Measurements from ENCODE around the gene FERMT2. TPM values are rescaled to one million over a fixed set of nuclear protein-coding genes. Genes with fewer than 3 reads are reported as not detected.
"Not testable (repeated sequence)": the region's sequence is repeated elsewhere in the genome, so short reads cannot be mapped to it uniquely, and the experiment has no call there.

Gene FERMT2
- total RNA-seq, 2 experiments from 2014 or later = 0.77 to 1.0 TPM

GRCh38 chr14:52926953-52927352 lies 23.9 kb downstream of the FERMT2 start:
- no peak overlapping the region for H3K4me3 Mint-ChIP-seq
- intact Hi-C loops (cut with micrococcal nuclease) = no loop called here
- ChIA-PET POLR2A (no interaction called here), CTCF (interaction anchor here (0.7 to 1.1 kb wide), 3 partner anchors 34 to 369 kb away, joined by 3 to 4 read pairs (median 3); no protein-coding TSS in a partner anchor)
- TF ChIP-seq CTCF (IDR thresholded peaks at IDR 0.05) = no peak
- DNase-seq (no peak), ATAC-seq (no peak)
- no peaks in the 10 kb centered on the region for H3K4me1 Mint-ChIP-seq (ENCODE audit: low read depth)
- no peaks in the 10 kb centered on the region for H3K9me3 Mint-ChIP-seq
- H3K27ac Mint-ChIP-seq = no peak overlapping the region
- H3K36me3 Mint-ChIP-seq (ENCODE audit: low read depth) = no peaks in the 10 kb centered on the region
- H3K27me3 Mint-ChIP-seq = peaks cover 2% of the 10 kb centered on the region

- DNase-seq = peak; percentile 31
- Mint-ChIP-seq H3K4me3 (no peak overlapping the region), H3K9me3 (no peaks in the 10 kb centered on the region), H3K4me1 (ENCODE audit: low read depth) (peaks cover 6% of the 10 kb centered on the region), H3K27me3 (peaks cover 2% of the 10 kb centered on the region), H3K36me3 (ENCODE audit: low read depth) (no peaks in the 10 kb centered on the region), H3K27ac (no peak overlapping the region)
- peak; percentile 61 for ATAC-seq
- CTCF ChIA-PET = no interaction called here
- no peak for TF ChIP-seq CTCF (IDR thresholded peaks at IDR 0.05)
- POLR2A ChIA-PET = no interaction called here
- intact Hi-C loops (cut with micrococcal nuclease) = no loop called here
These were observed 26.8 kb downstream of the FERMT2 start for GRCh38 chr14:52923902-52924575.

GRCh38 chr14:52922656-52923055 lies 28.2 kb downstream of the FERMT2 start:
- no peak overlapping the region for H3K4me3 Mint-ChIP-seq
- peaks cover 2% of the 10 kb centered on the region for H3K27me3 Mint-ChIP-seq
- DNase-seq (no peak), ATAC-seq (no peak)
- CTCF ChIA-PET = interaction anchor here (0.9 to 1.8 kb wide), 2 partner anchors 30 to 38 kb away, joined by 3 to 4 read pairs; no protein-coding TSS in a partner anchor
- H3K36me3 Mint-ChIP-seq (ENCODE audit: low read depth) = no peaks in the 10 kb centered on the region
- peaks cover 17% of the 10 kb centered on the region for H3K4me1 Mint-ChIP-seq (ENCODE audit: low read depth)
- intact Hi-C loops (cut with micrococcal nuclease) = no loop called here
- H3K9me3 Mint-ChIP-seq = no peaks in the 10 kb centered on the region
- no peak for TF ChIP-seq CTCF (IDR thresholded peaks at IDR 0.05)
- H3K27ac Mint-ChIP-seq = no peak overlapping the region
- POLR2A ChIA-PET = no interaction called here

- ChIA-PET POLR2A (interaction anchor here (1.3 kb wide), 1 partner anchor 12 kb away, joined by 3 read pairs; no protein-coding TSS in a partner anchor), CTCF (interaction anchor here (0.7 to 1.8 kb wide), 6 partner anchors 26 to 404 kb away, joined by 3 to 4 read pairs (median 4); partner anchors contain the start of gene FERMT2)
- H3K9me3 Mint-ChIP-seq = no peaks in the 10 kb centered on the region
- H3K36me3 Mint-ChIP-seq (ENCODE audit: low read depth) = no peaks in the 10 kb centered on the region
- H3K27me3 Mint-ChIP-seq = peaks cover 2% of the 10 kb centered on the region
- DNase-seq (no peak), ATAC-seq (no peak)
- TF ChIP-seq CTCF (IDR thresholded peaks at IDR 0.05) = no peak
- H3K4me1 Mint-ChIP-seq (ENCODE audit: low read depth) = peaks cover 21% of the 10 kb centered on the region
- intact Hi-C loops (cut with micrococcal nuclease) = no loop called here
- H3K4me3 Mint-ChIP-seq = no peak overlapping the region
- no peak overlapping the region for H3K27ac Mint-ChIP-seq
These were observed 28.8 kb downstream of the FERMT2 start for GRCh38 chr14:52922059-52922458.

GRCh38 chr14:52920411-52920810 lies 30.4 kb downstream of the FERMT2 start:
- POLR2A ChIA-PET; intact Hi-C loops (cut with micrococcal nuclease); H3K4me3 Mint-ChIP-seq; H3K36me3 Mint-ChIP-seq (ENCODE audit: low read depth); H3K27me3 Mint-ChIP-seq; H3K27ac Mint-ChIP-seq; DNase-seq; ATAC-seq; H3K9me3 Mint-ChIP-seq: not testable (repeated sequence)
- CTCF ChIA-PET = interaction anchor here (1.5 kb wide), 1 partner anchor 28 kb away, joined by 3 read pairs; no protein-coding TSS in a partner anchor
- peaks cover 23% of the 10 kb centered on the region for H3K4me1 Mint-ChIP-seq (ENCODE audit: low read depth)

Measured in activated CD8-positive, alpha-beta T cell treated with anti-CD3 and anti-CD28 coated beads for 36 hours (primary cell).